ENCODE data around the gene FAM89B.
A peak's percentile ranks its signal among the peaks of the same experiment; 100 is the strongest.

The FAM89B gene

GRCh38 chr11:65586676-65587075 lies 14.3 kb downstream of the FAM89B start:
- Histone ChIP-seq H3K9me3 (ENCODE audit: insufficient read depth, low read length) (no peaks in the 10 kb centered on the region), H3K27ac (ENCODE audit: low read depth, low read length) (no peak overlapping the region), H3K4me2 (ENCODE audit: low read depth, low read length, poor library complexity, severe bottlenecking) (no peak overlapping the region), H3K9ac (ENCODE audit: low read length) (no peak overlapping the region), H3K9me2 (replicated peaks; ENCODE audit: insufficient read depth, low read length) (no peaks in the 10 kb centered on the region), H3F3A (ENCODE audit: insufficient read depth) (no peaks in the 10 kb centered on the region), H3K79me2 (ENCODE audit: insufficient read depth, low read length) (no peaks in the 10 kb centered on the region), H3K4me3 (ENCODE audit: insufficient read depth, low read length, poor library complexity, severe bottlenecking) (no peak overlapping the region), H4K20me1 (ENCODE audit: low read depth, low read length) (no peaks in the 10 kb centered on the region), H2AFZ (ENCODE audit: low read depth, low read length, severe bottlenecking) (no peak overlapping the region), H3K27me3 (ENCODE audit: low read length) (no peaks in the 10 kb centered on the region), H3K36me3 (ENCODE audit: low read length) (no peaks in the 10 kb centered on the region)
- TF ChIP-seq CTCF (IDR thresholded peaks at IDR 0.05; ENCODE audit: insufficient read depth, low read length, poor library complexity, severe bottlenecking) = no peak
- no peak for TF ChIP-seq EZH2phosphoT487 (conservative IDR thresholded peaks at IDR 0.05; ENCODE audit: low read length)

DNA sequence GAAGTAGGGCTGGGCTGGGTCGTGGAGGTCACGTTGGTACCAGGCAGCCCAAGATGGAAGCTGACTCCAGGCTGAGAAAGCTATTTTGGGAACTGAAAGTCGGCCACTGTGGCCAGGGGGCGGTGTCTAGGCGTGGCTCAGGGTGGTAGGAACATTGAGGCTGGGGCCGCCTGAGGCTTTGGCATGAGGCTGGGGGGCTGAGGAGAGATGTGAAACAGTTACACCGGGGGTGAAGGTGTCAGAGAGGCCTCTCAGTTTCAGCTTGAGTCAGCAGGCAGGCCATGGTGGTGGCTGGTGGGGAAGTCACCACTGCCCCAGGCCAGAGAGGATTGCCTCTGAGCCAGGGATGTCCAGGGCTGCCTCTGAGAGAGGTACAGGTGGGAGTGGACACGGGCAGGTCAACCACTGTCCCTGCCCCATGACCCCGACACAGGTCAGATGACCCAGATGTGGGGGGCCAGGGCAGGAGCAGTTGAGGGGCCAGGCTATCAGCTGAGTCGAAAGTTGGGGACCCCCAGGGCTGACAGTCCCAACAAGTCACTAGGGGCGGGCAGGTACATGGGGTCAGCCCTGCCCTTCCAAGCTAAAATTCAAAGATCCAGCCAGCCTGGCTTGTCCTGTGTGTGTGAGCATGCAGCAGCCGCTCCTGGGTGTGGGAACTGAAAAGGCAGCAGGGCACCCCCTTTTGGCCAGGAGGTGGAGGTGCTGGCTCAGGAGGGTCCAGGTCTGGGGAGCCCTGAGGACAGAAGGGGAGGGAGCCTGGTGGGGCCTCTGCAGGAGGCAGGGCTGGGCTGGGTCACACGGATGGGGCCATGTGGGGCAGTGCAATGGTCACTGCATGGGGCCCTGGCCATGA lies 16.1 kb downstream of the FAM89B start:
- peak overlapping the region; percentile 30 for H2AFZ ChIP-seq (ENCODE audit: low read depth, low read length, severe bottlenecking)
- H3K36me3 ChIP-seq (ENCODE audit: low read length) = no peaks in the 10 kb centered on the region
- H3K9ac ChIP-seq (ENCODE audit: low read length) = peak overlapping the region; percentile 34; the same call in 1 of the 2 replicates
- H3K4me2 ChIP-seq (ENCODE audit: low read depth, low read length, poor library complexity, severe bottlenecking) = peak overlapping the region; percentile 18
- H3F3A ChIP-seq (ENCODE audit: insufficient read depth) = no peaks in the 10 kb centered on the region
- TF ChIP-seq CTCF (IDR thresholded peaks at IDR 0.05; ENCODE audit: insufficient read depth, low read length, poor library complexity, severe bottlenecking) (peak; percentile 87), EZH2phosphoT487 (conservative IDR thresholded peaks at IDR 0.05; ENCODE audit: low read length) (no peak)
- no peaks in the 10 kb centered on the region for H4K20me1 ChIP-seq (ENCODE audit: low read depth, low read length)
- H3K27me3 ChIP-seq (ENCODE audit: low read length) = no peaks in the 10 kb centered on the region
- no peak overlapping the region for H3K4me3 ChIP-seq (ENCODE audit: insufficient read depth, low read length, poor library complexity, severe bottlenecking)
- no peaks in the 10 kb centered on the region for H3K9me2 ChIP-seq (replicated peaks; ENCODE audit: insufficient read depth, low read length)
- H3K9me3 ChIP-seq (ENCODE audit: insufficient read depth, low read length) = no peaks in the 10 kb centered on the region
- peak overlapping the region; percentile 44 for H3K27ac ChIP-seq (ENCODE audit: low read depth, low read length)
- H3K79me2 ChIP-seq (ENCODE audit: insufficient read depth, low read length) = no peaks in the 10 kb centered on the region

- Histone ChIP-seq H4K20me1 (ENCODE audit: low read depth, low read length) (no peaks in the 10 kb centered on the region), H3K4me2 (ENCODE audit: low read depth, low read length, poor library complexity, severe bottlenecking) (no peak overlapping the region), H3K9me2 (replicated peaks; ENCODE audit: insufficient read depth, low read length) (no peaks in the 10 kb centered on the region), H3K79me2 (ENCODE audit: insufficient read depth, low read length) (no peaks in the 10 kb centered on the region), H3K4me3 (ENCODE audit: insufficient read depth, low read length, poor library complexity, severe bottlenecking) (no peak overlapping the region), H2AFZ (ENCODE audit: low read depth, low read length, severe bottlenecking) (no peak overlapping the region), H3F3A (ENCODE audit: insufficient read depth) (no peaks in the 10 kb centered on the region), H3K27ac (ENCODE audit: low read depth, low read length) (no peak overlapping the region), H3K27me3 (ENCODE audit: low read length) (no peaks in the 10 kb centered on the region), H3K36me3 (ENCODE audit: low read length) (no peaks in the 10 kb centered on the region), H3K9ac (ENCODE audit: low read length) (no peak overlapping the region), H3K9me3 (ENCODE audit: insufficient read depth, low read length) (no peaks in the 10 kb centered on the region)
- TF ChIP-seq EZH2phosphoT487 (conservative IDR thresholded peaks at IDR 0.05; ENCODE audit: low read length) (no peak), CTCF (IDR thresholded peaks at IDR 0.05; ENCODE audit: insufficient read depth, low read length, poor library complexity, severe bottlenecking) (no peak)
Measured at GRCh38 chr11:65589444-65590239, 17.3 kb downstream of the FAM89B start.

Data from SU-DHL-6 (cell line).